Tibial nerve (tissue), 4 donors: ENCODE results near the gene QSOX2. TPM values are rescaled to one million over a fixed set of nuclear protein-coding genes. Genes with fewer than 3 reads are reported as not detected.

Experiments used
- DNase-seq, 2 donors: peaks; one replicate each; pipeline ENCODE4 v3.0.0-alpha.2; 2019; ENCODE audit warnings: low spot score in 2 of 2
- H3K27ac ChIP-seq, 4 donors: fragments of 200-600 bp; sonication (generic) in 3 of 4; one replicate each; pipeline ENCODE4 v1.5.1; 2017 to 2019; ENCODE audit warnings: mild to moderate bottlenecking in 1 of 4
- H3K27me3 ChIP-seq, 2 donors: fragments of 200-600 bp; sonication (generic) in 1 of 2; one replicate each; pipeline versions ENCODE4 v1.5.1 to v1.6.0; 2017 to 2019
- H3K36me3 ChIP-seq, 3 donors: fragments of 200-600 bp; sonication (generic); one replicate each; pipeline ENCODE4 v1.5.1; 2018 to 2019
- H3K4me1 ChIP-seq, 4 donors: fragments of 200-600 bp; sonication (generic) in 3 of 4; one replicate each; pipeline ENCODE4 v1.5.1; 2017 to 2019
- H3K4me3 ChIP-seq, 4 donors: fragments of 200-600 bp; sonication (generic) in 3 of 4; one replicate each; pipeline ENCODE4 v1.5.1; 2017 to 2019; ENCODE audit warnings: mild to moderate bottlenecking in 1 of 4, moderate library complexity in 1 of 4
- H3K9me3 ChIP-seq, 4 donors: fragments of 200-600 bp; sonication (generic) in 3 of 4; one replicate each; pipeline ENCODE4 v1.5.1; 2017 to 2019
- CTCF ChIP-seq, 5 experiments: fragments of 200-600 bp in 3 of 5; fragments of 450-650 bp in 2 of 5; sonication (generic) in 3 of 5; IDR thresholded peaks; one replicate each; pipeline ENCODE4 v1.5.1; 2016 to 2019; ENCODE audit warnings: antibody characterized with exemption in 5 of 5, mild to moderate bottlenecking in 3 of 5, moderate library complexity in 2 of 5
- EP300 ChIP-seq, 2 donors: sonication (generic); formaldehyde crosslinking; IDR thresholded peaks; one replicate each; pipeline ENCODE4 v1.6.1; 2017; ENCODE audit warnings: antibody characterized with exemption in 2 of 2, mild to moderate bottlenecking in 1 of 2
- POLR2A ChIP-seq, 2 donors: fragments of 450-650 bp; IDR thresholded peaks; one replicate each; pipeline ENCODE4 v1.6.1; 2017; ENCODE audit warnings: antibody characterized with exemption in 2 of 2, mild to moderate bottlenecking in 2 of 2, moderate library complexity in 2 of 2
- WGBS, 2 donors: methylation state at CpG; one replicate each; pipeline ENCODE4 v1.1.5; 2018; 5-methylcytosine and 5-hydroxymethylcytosine counted together
- total RNA-seq, 4 donors: library from RNA; depleted of rRNA; stranded (reverse); fragments of >200 nt; gene quantifications; one replicate each; pipeline ENCODE4 v1.1.0, GENCODE V29; 2016

Gene QSOX2
- total RNA-seq, 4 donors from 2014 or later = 10.2 to 16.8 (median 11.8) TPM

- 82 to 83% methylated on average over 14 to 15 of the region's 16 CpGs for WGBS, 2 donors
- Histone ChIP-seq H3K9me3 (no peaks in the 10 kb centered on the region), H3K4me1 (peaks cover 0 to 12% (median 5%) of the 10 kb centered on the region in 4 donors), H3K27ac (no peak overlapping the region), H3K36me3 (no peaks in the 10 kb centered on the region), H3K27me3 (peaks cover 0 to 57% of the 10 kb centered on the region in 2 donors), H3K4me3 (no peak overlapping the region)
- no peak for DNase-seq
- TF ChIP-seq EP300 (IDR thresholded peaks at IDR 0.05) (no peak), CTCF (IDR thresholded peaks at IDR 0.05) (no peak), POLR2A (IDR thresholded peaks at IDR 0.05) (no peak)
These were observed 35.1 kb upstream of the QSOX2 start for GRCh38 chr9:136280535-136281315.

- no peak overlapping the region for H3K27ac ChIP-seq
- H3K4me1 ChIP-seq = peaks cover 0 to 12% (median 5%) of the 10 kb centered on the region in 4 donors
- no peak for TF ChIP-seq CTCF (IDR thresholded peaks at IDR 0.05)
- TF ChIP-seq POLR2A (IDR thresholded peaks at IDR 0.05) = no peak
- no peak for TF ChIP-seq EP300 (IDR thresholded peaks at IDR 0.05)
- peaks cover 0 to 61% of the 10 kb centered on the region in 2 donors for H3K27me3 ChIP-seq
- no peak overlapping the region for H3K4me3 ChIP-seq
- 75 to 82% methylated on average over 6 of the region's 6 CpGs for WGBS, 2 donors
- H3K36me3 ChIP-seq = no peaks in the 10 kb centered on the region
- no peak for DNase-seq
- H3K9me3 ChIP-seq = no peaks in the 10 kb centered on the region
These were observed 33.9 kb upstream of the QSOX2 start for GRCh38 chr9:136279471-136279870.

GRCh38 chr9:136278894-136279293, 33.3 kb upstream of the QSOX2 start:
- no peak overlapping the region for H3K4me3 ChIP-seq
- TF ChIP-seq EP300 (IDR thresholded peaks at IDR 0.05) = no peak
- no peak for TF ChIP-seq POLR2A (IDR thresholded peaks at IDR 0.05)
- TF ChIP-seq CTCF (IDR thresholded peaks at IDR 0.05) = no peak
- no peak overlapping the region for H3K27ac ChIP-seq
- H3K36me3 ChIP-seq = no peaks in the 10 kb centered on the region
- peaks cover 0 to 61% of the 10 kb centered on the region in 2 donors for H3K27me3 ChIP-seq
- DNase-seq = no peak
- H3K9me3 ChIP-seq = no peaks in the 10 kb centered on the region
- peaks cover 0 to 12% (median 5%) of the 10 kb centered on the region in 4 donors for H3K4me1 ChIP-seq
- 71 to 93% methylated on average over 1 of the region's 1 CpG for WGBS, 2 donors

- Histone ChIP-seq H3K4me1 (peaks cover 0 to 6% (median 1%) of the 10 kb centered on the region in 4 donors), H3K27me3 (peaks cover 0 to 58% of the 10 kb centered on the region in 2 donors)
- 85% methylated on average over 8 to 9 of the region's 9 CpGs for WGBS, 2 donors
These were observed 32.6 kb upstream of the QSOX2 start for GRCh38 chr9:136278221-136278620.

More at GRCh38 chr9:136278221-136278620, 32.6 kb upstream of the QSOX2 start:
- no peaks in the 10 kb centered on the region for H3K9me3 ChIP-seq
- no peak overlapping the region for H3K4me3 ChIP-seq
- DNase-seq = no peak
- H3K27ac ChIP-seq = no peak overlapping the region
- TF ChIP-seq EP300 (IDR thresholded peaks at IDR 0.05) (no peak), POLR2A (IDR thresholded peaks at IDR 0.05) (no peak), CTCF (IDR thresholded peaks at IDR 0.05) (no peak)
- no peaks in the 10 kb centered on the region for H3K36me3 ChIP-seq
